ENCODE results near the gene BPGM.
"Not testable (repeated sequence)": the region's sequence is repeated elsewhere in the genome, so short reads cannot be mapped to it uniquely, and the experiment has no call there.

BPGM gene

DNA sequence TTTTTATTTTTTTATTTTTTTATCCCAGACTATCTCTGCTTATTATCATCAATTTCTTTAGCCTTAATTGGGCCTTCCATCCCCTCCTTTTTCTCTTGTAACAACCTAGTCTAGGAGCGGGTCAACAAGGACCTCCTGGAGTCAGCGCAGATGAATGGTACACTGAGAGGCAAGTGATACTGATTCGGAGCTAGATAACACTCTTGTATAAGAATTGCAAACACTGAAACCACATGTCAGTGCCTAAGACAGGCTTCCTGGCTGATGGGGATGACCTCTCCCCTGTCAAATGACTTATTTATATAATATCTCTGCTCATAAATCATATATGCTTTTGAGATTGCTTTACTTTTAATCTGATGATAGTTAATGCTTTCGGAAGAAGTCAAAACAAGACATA is 22.7 kb downstream of the BPGM start:
- DNase-seq, result no peak

DNA sequence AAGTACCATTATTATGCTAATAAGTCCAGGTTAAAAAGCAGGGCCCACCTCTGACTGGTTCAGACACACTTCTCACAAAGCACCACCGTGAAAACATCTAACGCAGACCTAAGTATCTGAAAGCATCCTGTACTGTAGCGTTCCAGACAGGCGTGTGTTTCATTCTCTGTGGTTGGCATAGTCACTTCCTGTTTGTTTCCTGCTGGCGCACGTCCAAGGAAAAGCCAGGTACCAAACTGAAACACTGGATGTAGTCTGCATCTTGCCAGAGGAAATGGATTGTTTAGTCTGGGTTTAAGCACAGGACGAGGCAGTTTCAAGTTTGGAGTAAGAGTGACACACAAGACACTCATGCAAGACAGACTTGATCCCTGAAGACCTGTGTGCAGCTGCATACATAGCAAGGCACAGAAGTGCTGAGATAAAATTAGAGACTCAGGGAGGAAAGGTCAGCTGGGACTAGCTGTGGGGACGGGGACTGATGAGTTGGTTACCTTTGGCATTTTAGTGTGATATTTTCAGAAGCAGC is 23.3 kb downstream of the BPGM start:
- DNase-seq, result no peak

DNA sequence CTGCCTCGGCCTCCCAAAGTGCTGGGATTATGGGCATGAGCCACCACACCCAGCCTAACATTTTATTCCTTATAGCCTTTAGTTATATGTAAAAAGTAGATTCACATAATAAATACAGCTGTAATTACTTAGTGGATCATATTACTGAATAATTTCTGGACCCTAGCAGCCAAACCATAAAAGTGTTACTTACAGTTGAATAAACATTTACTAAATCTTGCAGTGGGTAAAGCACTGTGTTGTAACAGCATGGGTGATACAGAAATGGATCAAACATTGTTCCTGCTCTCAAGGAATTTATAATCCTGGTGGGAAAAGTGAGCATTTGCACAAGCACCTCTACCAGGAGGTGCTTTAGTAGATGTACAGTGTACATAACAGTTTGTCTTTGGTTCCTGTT is 25.0 kb downstream of the BPGM start:
- no peak for DNase-seq

DNA sequence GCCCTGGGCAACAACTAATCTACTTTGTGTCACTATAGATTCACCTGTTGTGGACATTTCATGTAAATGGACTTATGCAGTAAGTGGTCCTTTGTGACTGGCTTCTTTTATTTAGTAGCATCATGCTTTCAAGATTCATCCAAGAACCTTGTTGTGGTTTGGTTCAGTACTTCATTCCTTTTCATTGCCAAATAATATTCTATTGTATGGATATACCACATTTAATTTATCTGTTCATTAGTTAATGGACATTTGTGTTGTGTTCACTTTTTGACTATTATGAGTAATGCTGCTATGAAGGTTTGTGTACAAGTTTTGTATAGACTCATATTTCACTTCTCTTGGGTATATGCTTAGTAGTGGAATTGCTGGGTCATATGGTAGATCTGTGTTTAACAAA is 27.8 kb downstream of the BPGM start:
- DNase-seq, result no peak

- no peak for DNase-seq
These were observed 30.1 kb downstream of the BPGM start for GRCh38 chr7:134676743-134677142.

DNA sequence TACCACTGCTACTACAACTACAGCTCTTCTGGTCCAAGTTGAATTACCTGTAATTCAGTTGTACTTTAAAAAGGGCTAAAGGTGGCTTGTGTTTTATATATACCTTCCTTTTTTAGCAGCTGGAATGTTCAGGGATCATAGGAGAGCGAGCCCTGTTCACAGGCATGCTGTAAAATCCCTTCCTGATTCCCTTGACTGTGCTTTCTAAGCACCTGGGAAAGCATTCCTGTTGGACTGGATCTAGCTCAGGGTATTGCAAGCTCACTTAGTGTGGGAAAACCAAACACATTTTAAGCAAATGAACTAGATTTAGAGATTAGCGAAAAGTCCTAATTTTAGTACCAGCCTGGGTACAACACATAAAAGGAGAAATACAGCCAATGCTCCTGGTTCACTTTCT is 31.5 kb downstream of the BPGM start:
- no peak for DNase-seq

DNA sequence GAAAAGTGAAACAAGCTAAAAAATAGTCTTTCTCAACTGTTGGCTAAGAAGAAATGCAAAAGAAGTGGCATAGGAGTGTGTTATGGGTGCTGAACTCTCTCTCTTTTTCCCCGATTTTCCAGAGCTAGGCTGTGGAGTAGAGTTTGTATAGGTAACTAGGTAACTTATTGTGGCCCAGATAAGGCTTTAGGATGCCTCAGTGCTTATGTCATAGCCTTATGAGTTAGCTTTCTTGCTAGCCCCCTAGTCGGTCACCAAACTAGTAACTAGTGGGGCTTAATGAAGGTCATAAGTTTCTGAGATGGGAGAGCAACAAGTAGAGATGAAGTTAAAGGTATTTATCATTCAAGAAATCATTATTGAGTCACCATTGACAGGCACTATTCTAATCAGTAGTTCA is 32.4 kb downstream of the BPGM start:
- DNase-seq, result no peak

- DNase-seq, result no peak
These were observed 37.5 kb downstream of the BPGM start for GRCh38 chr7:134684165-134684564.

GRCh38 chr7:134685250-134685649 is 38.6 kb downstream of the BPGM start:
- DNase-seq, result no peak

DNA sequence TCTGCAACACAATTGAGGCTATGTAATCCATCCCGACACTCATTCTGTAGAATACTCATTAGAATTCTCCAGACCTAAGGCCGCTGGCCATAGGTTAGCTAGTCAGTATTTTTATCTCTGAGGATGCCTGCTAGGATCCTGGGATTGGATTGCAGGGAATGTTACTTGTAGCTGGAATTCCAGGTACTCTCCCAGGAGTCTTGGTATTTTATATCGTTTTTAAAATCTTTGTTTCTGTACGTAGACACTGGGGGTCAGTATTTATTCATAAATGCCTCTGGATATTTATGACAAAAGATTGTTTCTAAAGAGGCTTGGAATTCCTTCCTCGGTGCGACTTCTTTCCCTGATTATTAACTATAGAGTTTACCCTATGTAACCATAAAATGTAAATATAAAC is 40.1 kb downstream of the BPGM start:
- DNase-seq, result no peak

GRCh38 chr7:134689550-134689949 is 42.9 kb downstream of the BPGM start:
- DNase-seq, result not testable (repeated sequence)

DNA sequence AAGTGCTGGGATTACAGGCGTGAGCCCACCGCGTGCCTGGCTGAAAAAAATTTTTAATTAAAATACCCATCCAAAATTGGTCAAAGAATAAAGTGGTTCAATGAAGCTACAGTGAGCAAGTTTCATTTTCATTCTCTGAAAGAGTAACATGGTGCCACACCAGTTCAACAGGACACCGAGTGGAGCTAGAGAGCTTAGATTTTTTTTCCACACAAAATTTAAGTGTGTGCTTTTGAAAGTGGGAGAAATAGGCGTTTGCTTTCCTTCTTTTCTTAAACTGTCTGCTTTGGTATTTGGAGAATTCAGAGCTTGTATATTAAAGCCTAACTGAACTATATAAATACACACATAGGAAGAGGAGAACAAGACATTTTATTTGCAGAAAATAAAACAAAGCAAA is 43.4 kb downstream of the BPGM start:
- DNase-seq, result no peak

DNA sequence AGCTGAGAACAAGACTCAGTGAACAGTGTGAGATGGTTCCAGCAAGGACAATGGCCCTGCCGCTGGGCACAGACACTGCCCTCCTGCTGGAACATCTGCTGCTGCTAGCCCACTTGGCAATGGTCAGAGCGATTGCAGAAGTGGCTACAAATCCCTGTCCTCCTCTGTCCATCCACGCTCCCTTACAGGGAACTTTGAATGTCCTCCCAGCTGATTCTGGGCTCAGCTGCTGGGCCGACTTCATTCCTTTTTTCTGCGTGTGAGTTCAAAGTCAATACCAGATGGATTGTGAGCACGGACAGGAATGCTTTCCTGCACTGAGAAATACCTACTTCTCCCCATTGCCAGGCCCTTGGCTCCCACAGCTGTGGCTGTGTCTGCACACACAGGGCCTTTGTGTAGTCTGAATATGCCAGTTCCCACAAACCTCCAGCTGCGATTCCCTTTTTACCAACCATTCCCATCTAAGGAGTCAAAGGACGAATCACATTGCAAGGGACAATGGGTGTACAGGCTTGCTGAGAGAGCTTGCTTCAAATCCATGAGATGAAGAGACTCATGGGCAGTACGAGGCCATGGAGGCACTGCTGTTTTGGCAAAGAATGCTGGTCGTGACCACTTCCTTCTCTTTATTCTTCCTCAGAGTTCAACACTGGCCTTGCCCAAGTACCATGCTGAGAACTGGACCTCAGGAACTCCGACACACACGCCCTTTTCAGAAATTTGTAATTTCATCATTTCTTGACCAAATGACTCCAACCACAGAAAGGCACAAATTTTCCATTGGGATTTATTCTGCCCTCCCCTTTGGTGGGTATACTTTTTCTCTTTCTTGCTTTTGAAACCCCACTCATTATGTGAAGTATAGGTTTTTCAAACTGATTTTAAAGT is 44.2 kb downstream of the BPGM start:
- DNase-seq, result no peak

- no peak for DNase-seq
These were observed 45.1 kb downstream of the BPGM start for GRCh38 chr7:134691546-134692343.

- no peak for DNase-seq
These were observed 45.7 kb downstream of the BPGM start for GRCh38 chr7:134692344-134692705.

GRCh38 chr7:134693256-134693655 is 46.6 kb downstream of the BPGM start:
- no peak for DNase-seq

DNA sequence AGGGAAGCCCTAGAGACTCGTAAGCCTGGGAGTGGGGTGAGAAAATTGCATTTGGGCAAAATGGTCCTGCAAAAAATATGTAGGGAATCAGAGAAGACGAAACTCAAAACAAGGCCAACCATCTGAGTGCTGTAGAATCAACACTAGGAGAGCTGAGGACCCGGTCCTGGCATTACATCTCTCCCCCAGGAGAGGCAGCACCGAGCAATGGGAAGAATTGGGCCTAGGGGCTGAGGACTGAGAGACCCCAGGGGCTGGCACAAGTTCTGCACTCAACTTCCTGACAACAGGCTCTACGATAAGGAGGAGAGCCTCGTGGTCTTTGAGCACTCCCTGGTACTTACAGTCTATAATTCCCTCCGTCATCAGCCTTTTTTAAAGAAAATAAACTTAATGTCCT is 47.6 kb downstream of the BPGM start:
- no peak for DNase-seq

GRCh38 chr7:134694767-134695166 is 48.1 kb downstream of the BPGM start:
- no peak for DNase-seq

- no peak for DNase-seq
These were observed 48.7 kb downstream of the BPGM start for GRCh38 chr7:134695321-134695860.

DNA sequence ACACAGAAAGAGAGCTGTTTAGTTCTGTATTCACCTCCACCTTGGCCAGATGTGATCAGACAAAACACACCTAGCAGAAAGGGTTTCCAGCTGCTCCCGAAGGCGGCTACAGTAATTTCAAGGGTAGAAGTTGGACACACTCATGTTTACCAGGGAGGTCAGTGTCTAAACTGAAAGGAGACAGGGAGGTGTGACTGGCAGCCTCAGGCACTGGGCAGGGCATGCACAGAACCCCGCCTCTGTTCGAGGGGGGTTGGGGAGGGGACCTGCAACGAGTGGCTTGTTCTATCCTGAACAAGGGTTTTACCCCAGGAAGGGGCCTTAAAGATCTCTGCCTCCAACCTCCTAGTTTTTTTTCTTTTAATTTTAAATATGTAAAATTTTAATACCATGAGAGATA is 49.6 kb downstream of the BPGM start:
- DNase-seq, result no peak

DNA sequence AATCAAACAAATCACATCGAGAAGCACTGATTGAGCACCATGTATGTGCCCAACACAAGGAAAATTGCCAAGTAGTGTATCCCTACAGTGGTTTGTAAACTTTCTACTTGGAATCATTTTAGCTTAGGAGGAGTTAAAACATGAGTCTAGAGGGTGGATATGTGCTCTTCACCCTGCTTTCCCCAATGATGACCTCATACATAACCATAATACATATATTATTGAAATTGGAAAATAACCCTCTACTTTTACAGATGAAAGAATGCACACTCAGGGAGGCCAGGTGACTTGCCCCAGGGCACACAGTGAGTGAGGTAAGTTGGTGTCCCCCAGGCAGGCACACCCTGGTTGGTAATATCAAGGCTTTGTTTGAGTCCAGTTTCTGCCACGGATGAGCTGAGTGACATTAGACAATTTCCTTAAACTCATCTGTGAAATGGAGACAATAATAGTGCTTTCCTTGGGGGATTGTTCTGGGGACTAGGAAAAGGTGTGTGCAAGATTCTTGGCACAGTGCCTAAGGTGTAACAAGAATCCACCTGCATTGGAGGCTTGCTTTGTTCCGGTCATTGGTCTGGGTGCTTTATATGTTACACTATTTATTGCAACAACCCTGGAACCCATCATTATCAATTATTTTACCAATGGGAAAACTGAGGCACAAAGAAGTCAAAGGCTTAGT is 50.7 kb downstream of the BPGM start:
- no peak for DNase-seq

GRCh38 chr7:134698481-134698880 is 51.8 kb downstream of the BPGM start:
- DNase-seq, result no peak
